ENCODE measurements around the gene ACVR1.

Gene ACVR1

DNA sequence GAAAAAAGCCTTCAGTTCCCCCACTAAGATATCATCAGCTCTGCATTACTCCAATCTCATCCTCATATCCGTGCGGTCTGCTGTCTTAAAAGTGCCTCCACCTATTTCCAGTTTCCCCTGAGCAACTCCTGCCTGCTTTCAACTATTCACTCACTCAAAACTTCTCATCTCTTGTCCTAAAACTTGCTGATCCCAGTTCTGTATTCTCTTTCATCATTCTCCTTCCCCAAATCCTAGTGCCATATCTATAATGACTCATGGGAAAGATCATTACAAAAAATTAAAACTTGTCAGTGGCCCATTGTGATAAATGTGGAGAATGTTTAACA is 20.0 kb downstream of the ACVR1 start:
- DNase-seq (ENCODE audit: low read depth in 2 of 2), result no peak

DNA sequence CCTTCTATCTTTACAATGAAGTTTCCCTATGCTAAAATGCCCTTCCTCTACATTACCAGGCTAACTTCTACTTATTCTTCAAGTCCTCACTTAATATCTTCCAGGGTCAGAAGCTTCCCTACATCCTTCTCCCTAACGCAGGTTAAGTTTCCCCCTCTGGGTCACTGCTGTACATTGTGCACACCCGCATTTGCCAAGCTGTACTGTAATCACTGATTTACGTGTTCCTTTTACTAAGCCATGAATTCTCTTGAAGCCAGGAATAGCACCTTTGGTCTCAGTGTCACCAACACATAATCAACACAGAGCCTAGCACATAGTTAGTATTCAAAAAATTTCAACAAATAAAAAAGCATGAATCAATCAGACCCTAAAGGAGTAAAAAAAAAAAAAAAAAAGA is 22.3 kb downstream of the ACVR1 start:
- DNase-seq (ENCODE audit: low read depth in 2 of 2), result no peak

DNA sequence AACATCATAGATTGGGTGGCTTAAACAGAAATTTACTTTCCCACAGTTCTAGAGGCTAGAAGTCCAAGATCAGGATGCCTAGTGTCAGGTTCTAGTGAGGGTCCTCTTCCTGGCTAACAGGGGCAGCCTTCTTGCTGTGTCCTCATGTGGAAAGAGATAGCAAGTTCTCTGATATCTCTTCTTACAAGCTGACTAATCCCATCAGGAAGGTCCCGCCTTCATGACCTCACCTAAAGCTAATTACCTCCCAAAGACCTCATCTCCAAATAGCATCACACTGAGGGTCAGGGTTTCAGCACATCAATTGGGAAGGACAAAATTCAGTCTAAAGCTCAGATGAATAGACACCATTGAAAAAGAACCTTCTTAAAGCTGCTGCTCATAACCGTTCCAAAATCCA is 22.9 kb downstream of the ACVR1 start:
- no peak for DNase-seq (ENCODE audit: low read depth in 2 of 2)

DNA sequence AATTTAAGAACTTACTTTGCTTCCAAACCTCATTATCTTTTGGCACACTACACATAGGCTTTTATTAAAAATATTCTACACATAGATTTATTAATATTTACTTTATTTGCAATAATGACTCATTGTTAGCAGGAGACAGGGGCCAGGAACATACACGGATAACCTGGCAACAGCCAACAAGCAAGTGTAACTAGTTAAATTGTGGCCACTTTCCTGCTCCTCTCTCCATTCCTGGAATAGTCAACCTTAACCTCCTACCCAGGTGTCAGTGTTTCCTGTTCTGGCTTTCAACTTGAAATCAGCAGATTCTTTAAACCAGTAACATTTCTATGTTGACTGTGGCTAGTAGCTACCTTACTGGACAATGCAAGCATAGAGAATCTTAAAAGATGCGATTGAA is 26.5 kb downstream of the ACVR1 start:
- no peak for DNase-seq (ENCODE audit: low read depth in 2 of 2)

DNA sequence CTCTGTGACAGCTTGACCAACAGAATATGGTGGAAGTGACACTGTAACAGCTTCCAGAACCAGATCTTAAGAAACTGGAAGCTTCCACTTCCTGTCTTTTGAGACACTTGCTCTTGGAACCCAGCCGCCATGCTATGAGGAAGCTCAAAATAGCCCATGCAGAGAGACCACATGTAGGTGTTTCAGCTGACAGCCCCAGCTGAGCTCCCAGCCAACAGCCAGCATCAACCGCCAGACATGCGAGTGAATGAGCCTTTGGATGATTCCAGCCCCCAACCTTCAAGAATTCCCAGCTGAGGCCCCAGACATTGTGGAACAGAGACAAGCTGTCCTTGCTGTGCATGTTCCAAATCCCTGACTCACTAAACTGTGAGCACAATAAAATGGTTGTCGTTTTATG is 27.9 kb downstream of the ACVR1 start:
- DNase-seq (ENCODE audit: low read depth in 2 of 2), result no peak

DNA sequence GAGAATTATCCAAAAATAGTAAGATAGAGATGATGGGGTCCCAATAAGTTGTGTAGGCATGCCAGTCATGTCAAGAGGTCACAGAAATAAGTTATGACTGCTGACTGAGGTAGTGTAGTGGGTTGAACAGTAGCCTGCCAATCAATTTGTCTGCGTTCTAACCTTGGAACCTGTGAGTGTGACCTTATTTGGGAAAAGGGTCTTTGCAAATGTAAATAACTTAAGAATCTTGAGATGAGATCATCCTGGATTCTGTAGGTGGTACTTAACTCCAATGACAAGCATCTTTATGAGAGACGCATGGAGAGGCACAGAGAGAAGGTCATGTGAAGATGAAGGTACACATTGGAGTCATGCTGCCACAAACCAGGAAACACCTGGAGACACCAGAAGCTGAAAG is 31.0 kb downstream of the ACVR1 start:
- DNase-seq (ENCODE audit: low read depth in 2 of 2), result no peak

DNA sequence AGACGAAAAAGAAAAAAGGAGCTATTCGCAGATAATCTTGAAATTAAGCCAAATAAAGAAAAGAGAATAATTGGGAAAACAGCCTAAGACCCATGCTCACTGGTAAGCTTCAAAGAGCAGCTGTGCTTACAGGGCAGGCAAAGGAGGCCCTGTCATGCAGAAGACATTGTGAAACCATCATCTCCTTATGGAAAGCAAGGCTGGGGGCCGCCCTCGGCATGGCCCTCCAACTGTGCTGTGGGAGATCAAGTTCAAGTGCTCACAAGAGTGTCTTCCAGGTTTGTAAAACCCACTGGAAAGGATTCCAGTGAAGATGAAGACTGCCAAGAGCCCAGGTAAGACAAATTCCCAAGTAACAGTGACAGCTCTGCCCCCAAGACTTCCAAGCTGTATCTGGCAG is 32.2 kb downstream of the ACVR1 start:
- no peak for DNase-seq (ENCODE audit: low read depth in 2 of 2)

DNA sequence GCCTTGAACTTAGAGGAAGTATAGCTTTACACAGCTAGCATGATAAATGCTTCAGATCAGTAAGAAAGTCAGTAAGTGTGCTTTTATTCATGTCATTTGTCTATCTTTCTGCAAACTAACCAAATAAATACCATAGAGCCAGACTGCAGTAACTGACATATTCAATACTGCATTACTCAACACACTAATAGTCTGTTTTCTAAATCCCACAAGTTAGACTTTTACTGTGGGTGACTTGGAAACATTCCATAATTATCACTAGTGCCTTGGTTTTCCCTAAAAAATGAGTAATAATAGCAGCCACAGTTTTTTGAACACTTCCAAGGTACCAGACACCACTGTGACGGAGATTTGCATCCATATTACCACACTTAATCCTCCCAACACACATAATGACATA is 33.0 kb downstream of the ACVR1 start:
- DNase-seq (ENCODE audit: low read depth in 2 of 2), result no peak

DNA sequence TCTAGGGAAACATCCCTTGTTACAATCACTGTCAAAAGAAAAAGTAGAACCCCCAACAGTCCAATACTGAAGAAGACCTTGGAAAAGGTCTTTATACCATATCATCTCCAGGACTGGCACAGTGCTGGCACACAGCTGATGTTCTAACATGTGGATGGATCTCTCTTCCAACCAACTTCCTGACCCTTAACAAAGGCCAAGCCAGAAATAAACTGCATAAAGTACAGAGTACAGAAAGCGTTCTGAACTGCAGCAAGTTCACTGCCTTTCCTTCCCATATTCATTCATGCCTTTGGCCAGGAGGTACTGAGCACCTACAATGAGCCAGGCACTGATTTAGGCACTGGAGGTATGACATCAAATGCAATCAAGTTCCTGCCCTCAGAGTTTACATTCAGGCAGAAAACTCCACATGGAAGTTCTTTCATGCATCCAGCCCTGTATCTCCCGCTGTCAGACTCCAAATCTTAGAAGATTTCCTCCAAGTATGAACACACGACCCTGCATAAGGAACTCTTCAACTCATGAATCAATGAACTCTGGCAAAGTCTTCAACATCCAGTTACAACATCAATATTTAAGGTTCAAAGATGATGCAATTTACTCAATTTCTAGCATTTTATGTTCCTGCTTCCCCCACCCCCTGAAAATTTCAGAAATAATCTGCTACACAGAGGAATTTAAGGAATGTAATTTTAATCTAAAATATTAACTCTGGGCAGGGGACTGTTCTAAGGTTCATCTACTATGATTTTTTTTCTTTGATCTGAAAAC is 33.8 kb downstream of the ACVR1 start:
- no peak for DNase-seq (ENCODE audit: low read depth in 2 of 2)

DNA sequence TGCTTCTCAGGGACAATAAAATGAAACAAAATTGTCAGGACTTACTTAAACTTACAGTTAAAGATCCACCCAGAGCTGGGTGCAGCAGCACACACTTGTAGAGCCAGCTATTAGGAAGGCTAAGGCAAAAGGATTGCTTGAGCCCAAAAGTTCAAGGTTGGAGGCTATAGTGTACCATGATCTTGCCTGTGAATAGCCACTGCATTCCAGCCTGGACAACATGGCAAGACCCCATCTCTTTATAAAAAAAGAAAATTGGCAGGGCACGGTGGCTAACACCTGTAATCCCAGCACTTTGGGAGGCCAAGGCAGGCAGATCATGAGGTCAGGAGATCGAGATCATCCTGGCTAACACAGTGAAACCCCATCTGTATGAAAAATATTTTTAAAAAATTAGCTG is 34.6 kb downstream of the ACVR1 start:
- DNase-seq (ENCODE audit: low read depth in 2 of 2), result no peak

DNA sequence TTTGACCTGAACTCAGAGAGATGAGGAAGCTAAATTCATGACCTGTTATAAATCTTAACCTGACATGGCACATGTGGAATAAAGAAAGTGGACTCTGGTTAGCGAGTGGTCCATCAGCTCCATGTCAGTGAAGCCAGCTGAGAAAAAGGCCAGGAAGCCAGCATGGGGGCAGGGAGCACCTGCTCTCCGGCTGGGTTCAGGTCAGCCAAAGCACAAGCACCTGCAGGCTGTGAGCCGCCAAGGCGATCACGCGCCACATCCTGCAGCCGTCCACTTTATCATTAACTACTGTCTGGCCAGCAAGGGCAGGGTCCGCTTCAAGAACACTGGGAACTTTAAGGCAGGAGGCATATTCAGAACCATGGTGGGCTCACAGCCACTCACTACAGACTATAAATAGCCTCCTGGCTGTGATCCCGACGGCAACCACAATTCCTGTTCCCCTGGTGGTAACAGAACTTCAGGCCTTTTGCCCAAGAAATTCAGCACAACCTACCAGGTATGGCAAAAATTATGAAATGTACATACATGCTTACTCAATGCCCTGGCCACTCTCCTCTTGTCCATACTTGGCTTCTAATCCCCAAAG is 35.5 kb downstream of the ACVR1 start:
- no peak for DNase-seq (ENCODE audit: low read depth in 2 of 2)

DNA sequence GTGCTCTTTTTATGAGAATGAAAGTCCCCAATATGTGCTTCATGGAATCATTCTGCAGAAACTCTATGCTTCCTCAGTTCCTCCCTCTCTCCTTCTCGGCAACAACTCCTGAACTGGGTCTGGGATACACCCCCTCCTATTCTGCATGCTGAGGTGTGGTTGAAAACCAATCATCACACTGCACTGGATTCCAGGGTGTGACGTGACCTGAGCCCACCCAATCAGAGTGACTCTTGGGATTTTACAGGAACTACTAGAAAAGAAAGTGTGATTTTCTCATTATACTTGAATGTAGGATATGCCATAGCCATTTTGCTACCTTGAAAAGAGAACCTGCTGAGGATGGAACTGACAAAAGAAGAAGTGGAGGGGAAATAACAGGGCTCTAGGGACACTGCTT is 36.3 kb downstream of the ACVR1 start:
- DNase-seq (ENCODE audit: low read depth in 2 of 2), result no peak

DNA sequence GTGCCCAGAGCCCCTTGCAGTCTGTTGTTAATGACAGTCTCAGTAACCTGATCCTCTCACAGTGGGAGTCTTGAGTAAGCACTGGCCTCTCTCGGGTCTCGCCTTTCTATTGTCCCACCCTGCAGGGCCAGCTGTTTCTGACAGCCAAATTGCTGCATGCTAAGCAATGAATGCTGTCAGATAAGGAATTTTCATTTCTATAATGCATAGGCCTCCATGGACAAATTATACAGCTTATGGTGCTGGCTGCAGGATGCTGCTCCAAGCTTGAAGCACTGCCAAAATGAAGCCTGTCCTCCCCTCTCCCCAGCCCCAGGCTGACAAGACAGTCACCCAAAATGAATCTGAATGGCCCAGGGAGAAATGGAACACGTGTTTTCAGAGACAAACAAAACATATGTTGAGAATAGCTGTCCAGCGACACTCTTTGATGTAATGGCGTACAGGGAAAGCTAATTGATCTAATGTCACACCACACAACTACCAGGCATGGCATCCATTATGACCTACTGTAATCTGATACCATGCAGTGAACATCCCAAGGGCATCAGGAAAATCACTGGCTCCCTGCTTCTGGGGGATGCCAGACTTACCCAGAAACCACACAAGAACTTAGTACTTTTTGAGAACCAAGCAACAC is 36.8 kb downstream of the ACVR1 start:
- DNase-seq (ENCODE audit: low read depth in 2 of 2), result no peak

DNA sequence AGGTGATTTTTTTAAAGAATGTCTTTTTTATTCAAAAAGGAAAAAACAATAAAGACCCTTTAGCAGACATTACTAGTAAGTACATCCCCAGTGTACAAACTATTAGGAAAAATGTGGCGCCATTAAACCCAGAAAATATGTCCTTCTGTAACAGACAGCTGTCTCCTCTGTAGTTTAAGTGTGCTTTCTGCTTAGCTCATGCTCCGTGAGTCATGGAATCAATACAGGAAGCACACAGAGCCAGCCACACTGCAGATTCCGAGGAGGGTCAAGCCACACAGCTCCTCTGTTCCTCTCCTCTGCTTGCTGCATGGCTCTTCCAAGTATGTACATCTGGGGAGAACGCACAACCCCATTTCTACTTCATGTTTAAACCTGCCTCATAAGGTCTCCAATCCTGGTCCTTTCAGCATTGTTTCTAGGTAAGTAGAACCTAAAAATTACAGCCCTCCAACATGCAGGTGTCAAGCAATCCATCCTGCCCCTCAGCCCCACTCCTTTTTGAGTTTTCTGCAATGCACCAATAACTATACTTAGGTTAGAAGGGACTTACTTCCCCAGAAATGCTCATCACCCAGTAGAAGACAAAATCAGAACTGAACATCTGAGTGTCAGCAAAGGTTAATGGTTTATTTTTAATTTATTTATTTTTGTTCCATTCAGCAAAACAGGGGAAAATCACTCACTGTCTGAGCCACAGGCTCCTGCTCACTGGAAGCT is 37.5 kb downstream of the ACVR1 start:
- DNase-seq (ENCODE audit: low read depth in 2 of 2), result no peak

DNA sequence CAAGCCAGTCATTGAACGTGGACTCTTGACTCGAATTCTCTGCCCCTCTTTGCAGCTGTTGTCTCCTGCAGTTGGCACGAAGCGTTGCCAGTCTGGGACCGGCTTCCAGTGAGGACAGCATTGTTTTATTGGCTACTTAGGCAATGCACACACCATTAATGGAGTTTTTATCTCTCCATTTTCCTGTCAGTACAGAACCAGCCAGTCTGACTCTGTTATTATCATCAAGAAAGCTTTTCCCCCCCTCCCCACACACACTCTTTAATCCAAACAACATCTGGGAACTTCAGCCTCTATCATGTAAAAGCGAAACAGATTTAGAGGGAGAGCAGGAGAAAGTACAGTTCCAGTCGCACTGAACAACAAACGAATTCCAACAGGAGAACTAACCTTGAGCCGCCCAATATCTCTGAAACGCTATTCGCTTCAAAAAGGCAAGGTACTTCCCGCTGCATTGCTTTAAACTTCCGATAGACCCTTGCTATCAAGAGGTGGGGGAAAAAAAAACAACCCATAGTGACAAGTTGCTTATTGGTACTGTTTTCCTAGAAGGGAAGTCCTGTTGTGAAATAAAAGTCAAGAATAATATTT is 38.2 kb downstream of the ACVR1 start:
- no peak for DNase-seq (ENCODE audit: low read depth in 2 of 2)

DNA sequence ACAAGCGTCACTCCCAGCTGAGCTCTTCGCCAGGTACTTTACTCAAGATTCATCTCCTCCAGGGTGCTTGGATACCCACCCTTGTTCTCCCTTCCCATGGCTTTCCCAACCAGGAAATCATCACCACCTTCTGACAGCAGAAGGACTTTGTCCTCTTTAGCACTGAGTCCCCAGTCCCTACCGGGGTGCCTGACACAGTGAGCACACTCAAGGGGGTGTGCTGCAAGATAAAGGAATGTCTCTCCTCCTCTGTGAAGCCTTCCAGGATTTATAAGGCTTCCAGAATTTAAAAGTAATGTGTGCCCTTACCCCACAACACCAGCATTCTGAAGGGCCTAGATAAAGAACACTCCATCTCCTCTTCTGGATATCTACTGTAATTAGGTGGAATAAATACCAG is 39.6 kb downstream of the ACVR1 start:
- no peak for DNase-seq (ENCODE audit: low read depth in 2 of 2)

DNA sequence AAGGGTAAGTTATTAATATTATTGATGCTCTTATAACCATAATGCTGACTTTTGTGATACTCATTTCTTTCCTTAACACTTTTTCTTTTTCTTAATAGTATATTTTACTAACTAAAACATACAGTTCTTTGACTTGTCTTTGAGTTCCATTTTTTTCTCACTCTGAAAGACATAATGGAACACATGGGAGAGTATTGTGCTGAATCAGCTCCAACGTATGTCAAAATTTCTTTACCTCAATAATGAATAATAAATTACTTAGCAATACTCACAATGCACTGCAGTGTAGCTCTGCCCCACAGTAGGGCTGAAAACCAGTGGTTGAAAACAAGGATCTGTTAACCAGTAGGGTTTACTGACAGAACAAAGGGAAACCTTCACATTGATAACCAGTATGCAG is 40.7 kb downstream of the ACVR1 start:
- no peak for DNase-seq (ENCODE audit: low read depth in 2 of 2)

DNA sequence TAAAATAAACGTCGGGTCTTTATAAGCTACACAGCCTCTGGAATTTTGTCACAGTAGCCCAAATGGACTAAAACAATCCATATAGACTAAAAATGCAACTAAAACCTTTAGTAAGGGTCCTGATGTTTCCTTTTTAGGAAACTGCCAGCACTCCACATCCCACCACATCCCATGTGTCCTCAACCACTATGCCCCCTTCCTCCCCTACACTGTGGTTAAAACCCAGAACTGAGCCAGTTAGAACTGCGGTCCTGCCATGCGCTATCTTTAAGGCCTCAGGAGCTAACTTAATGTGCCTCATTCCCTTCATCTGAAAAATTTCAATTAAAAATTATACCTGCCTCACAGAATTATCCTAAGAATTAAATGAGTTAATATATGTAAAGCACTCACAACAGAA is 41.1 kb downstream of the ACVR1 start:
- DNase-seq (ENCODE audit: low read depth in 2 of 2), result no peak

DNA sequence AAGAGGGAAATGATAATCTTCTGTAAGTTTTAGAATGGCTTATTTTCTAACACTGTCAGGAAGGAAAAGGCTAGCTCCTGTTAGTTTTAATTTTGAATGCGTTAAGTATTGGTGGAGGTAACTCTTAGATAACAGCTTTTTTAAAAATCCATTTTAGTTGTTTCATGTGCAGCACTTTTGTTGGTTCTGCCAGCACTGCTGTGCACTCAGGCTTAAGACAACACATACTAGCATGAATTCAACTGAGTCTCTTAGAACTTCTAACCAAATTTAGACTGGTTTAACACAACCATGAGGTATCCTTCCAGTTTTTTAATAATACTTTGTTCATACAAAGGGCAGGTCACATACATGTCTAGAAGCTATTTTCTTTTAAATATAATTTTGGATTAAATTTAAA is 42.4 kb downstream of the ACVR1 start:
- DNase-seq (ENCODE audit: low read depth in 2 of 2), result no peak

DNA sequence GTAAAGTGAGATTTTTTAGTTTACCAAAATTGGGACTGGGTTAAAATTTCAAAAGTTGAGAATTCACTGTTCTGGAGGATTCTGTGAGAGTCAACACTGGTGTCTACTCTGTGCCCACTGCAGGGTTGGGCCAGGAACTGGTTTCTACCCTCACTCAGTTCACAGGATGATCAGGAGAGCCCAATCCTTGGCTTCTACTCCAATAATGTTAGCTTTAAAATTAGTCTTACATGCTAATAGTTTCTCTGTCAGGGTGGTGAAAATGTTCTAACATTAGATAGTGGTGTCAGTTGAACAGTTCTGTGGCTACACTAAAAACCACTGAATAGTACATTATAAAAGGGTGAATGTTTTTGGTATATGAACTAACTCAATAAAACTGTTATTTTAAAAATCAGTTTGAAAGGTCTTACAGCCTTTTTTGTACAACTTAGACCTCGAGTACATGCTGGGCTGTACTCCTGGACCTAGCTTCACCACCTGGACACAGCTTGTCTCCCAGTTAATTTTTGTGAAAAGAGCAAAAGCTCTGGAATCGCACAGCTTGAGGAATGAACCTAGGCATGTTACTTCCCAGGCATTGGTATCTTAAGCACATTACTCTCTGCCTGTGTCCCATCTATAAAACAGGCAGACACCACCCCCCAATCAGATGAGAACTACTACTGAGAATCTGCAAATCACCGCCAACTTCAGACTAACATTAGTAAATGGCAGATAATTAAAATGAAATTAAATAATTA is 44.4 kb downstream of the ACVR1 start:
- DNase-seq (ENCODE audit: low read depth in 2 of 2), result no peak

DNA sequence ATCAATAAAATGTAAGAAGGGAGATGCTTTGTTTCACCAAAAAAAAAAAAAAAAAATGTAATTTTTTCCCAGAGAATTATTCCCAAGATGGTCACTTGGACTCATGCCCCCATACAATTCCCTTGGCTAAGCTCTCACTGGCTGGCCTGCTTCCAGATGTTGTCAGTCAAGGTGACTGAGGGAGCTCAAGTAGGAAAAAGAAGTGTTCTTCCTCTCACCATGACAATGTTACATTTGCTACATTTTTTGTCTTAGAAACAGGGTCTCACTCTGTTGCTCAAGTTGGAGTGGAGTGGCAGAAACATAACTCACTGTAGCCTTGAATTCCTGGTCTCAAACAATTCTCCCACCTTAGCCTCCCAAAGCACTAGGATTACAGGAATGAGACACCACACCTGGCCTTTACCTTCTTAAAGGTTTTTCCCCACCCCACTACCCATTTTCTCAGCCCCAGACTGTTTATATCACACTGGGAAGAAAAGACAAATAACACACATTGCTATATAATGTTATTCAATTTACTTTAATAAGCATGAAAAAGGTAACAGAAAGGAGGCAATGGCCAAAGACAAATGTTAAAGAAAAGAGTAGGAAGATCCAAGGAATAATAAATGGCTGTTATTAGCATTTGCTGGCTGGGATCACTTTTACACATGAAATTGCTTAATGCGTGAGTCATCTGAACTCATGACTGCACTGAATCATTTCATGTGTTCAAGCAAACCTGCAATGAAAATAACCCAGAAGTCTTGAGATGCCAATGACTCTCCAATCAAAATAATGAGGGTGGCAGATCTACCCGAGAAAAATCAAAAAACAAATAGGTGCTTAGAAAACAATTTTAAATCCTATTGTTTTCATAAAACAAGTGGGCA is 45.2 kb downstream of the ACVR1 start:
- DNase-seq (ENCODE audit: low read depth in 2 of 2), result no peak
